HG02852 (cell line): ENCODE results near the gene UBN1.

ENCODE experiments used
- ATAC-seq: cut with Tn5 transposase; IDR thresholded peaks from one replicate; pipeline ENCODE4 v1.9.1; 2021; ENCODE audit warnings: mild to moderate bottlenecking, moderate library complexity; ENCODE audit not compliant: unreplicated experiment

UBN1 gene

GRCh38 chr16:4855804-4856203 lies 8.5 kb downstream of the UBN1 start:
- ATAC-seq = no peak

- ATAC-seq = no peak
Measured at GRCh38 chr16:4859190-4859899, 12.1 kb downstream of the UBN1 start.

GRCh38 chr16:4859900-4860255 lies 12.6 kb downstream of the UBN1 start:
- ATAC-seq = no peak

GRCh38 chr16:4860727-4861342 lies 13.6 kb downstream of the UBN1 start:
- ATAC-seq = no peak

GRCh38 chr16:4862639-4863038 lies 15.4 kb downstream of the UBN1 start:
- no peak for ATAC-seq

- ATAC-seq = no peak
Measured at GRCh38 chr16:4864728-4865127, 17.4 kb downstream of the UBN1 start.

GRCh38 chr16:4865231-4865860 lies 18.1 kb downstream of the UBN1 start:
- no peak for ATAC-seq

- ATAC-seq = no peak
Measured at GRCh38 chr16:4866586-4866985, 19.3 kb downstream of the UBN1 start.

GRCh38 chr16:4868026-4868425 lies 20.7 kb downstream of the UBN1 start:
- ATAC-seq = no peak

- ATAC-seq = no peak
Measured at GRCh38 chr16:4868535-4868934, 21.3 kb downstream of the UBN1 start.

GRCh38 chr16:4869147-4869805 lies 22.0 kb downstream of the UBN1 start:
- no peak for ATAC-seq

GRCh38 chr16:4870138-4870671 lies 22.9 kb downstream of the UBN1 start:
- no peak for ATAC-seq

GRCh38 chr16:4871071-4871470 lies 23.8 kb downstream of the UBN1 start:
- no peak for ATAC-seq

- ATAC-seq = no peak
Measured at GRCh38 chr16:4873091-4873490, 25.8 kb downstream of the UBN1 start.

- ATAC-seq = no peak
Measured at GRCh38 chr16:4874666-4875065, 27.4 kb downstream of the UBN1 start.

GRCh38 chr16:4876646-4877379 lies 29.5 kb downstream of the UBN1 start:
- ATAC-seq = no peak

- ATAC-seq = no peak
Measured at GRCh38 chr16:4877380-4877685, 30.1 kb downstream of the UBN1 start.

- ATAC-seq = no peak
Measured at GRCh38 chr16:4879049-4879448, 31.8 kb downstream of the UBN1 start.

- no peak for ATAC-seq
Measured at GRCh38 chr16:4880006-4880580, 32.8 kb downstream of the UBN1 start.

- ATAC-seq = no peak
Measured at GRCh38 chr16:4882000-4882632, 34.8 kb downstream of the UBN1 start.
